ENCODE measurements around the gene MEMO1. TPM values are rescaled to one million over a fixed set of nuclear protein-coding genes. Genes with fewer than 3 reads are reported as not detected.

The MEMO1 gene
- total RNA-seq, 6 experiments from 2014 or later: 43.6 to 61.3 (median 55.1) TPM

- peak overlapping the region; percentile 61 for H3K27ac Mint-ChIP-seq
- DNase-seq: no peak
These were observed 1.1 kb downstream of the MEMO1 start for GRCh38 chr2:32009516-32010256.

DNA sequence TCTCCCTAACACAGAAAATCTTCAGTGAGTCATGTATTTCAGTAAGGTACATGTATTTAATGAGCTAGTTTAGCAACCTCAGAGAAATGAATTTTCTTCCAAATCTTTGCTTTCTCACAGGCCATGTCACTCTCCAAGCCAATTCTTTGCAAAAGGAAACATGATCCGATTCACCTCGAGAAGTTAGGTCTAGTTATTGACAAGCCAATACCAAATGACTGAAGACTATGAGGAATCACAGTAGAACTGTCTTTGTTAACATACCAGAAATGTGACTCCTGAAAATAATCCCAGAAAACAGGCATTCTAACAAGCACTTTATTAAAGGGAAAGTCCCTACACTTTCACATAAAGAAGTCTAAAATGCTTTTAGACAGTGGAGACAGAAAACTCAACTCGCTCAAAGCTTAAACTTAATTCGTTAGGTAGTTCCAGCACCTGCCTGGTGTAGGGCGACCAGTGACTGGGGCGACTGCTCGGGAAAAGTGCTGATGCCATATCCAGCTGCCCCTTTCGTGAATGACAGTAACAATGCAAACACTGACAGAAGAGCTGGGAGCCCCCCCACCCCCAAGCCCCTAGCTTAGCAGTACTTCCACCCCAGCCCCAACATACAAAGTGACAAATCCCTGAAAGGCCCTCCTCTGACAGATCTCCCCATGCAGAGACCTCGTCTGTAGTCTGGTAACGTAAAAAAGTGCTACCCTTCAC is 1.8 kb downstream of the MEMO1 start:
- no peaks in the 10 kb centered on the region for H3K9me3 Mint-ChIP-seq
- peaks cover 4% of the 10 kb centered on the region; the same call in 1 of the 2 replicates for H3K36me3 Mint-ChIP-seq (ENCODE audit: low read depth)
- no peaks in the 10 kb centered on the region for H3K27me3 Mint-ChIP-seq (ENCODE audit: insufficient read depth)
- DNase-seq: peak; percentile 48
- peak overlapping the region; percentile 87 for H3K4me3 Mint-ChIP-seq
- H3K4me1 Mint-ChIP-seq (ENCODE audit: low read depth): peaks cover 62% of the 10 kb centered on the region
- peak overlapping the region; percentile 61 for H3K27ac Mint-ChIP-seq
- no peak for TF ChIP-seq CTCF (IDR thresholded peaks at IDR 0.05)

More at GRCh38 chr2:32009516-32010256, 1.1 kb downstream of the MEMO1 start:
- no peaks in the 10 kb centered on the region for H3K9me3 Mint-ChIP-seq
- no peak for TF ChIP-seq CTCF (IDR thresholded peaks at IDR 0.05)
- H3K27me3 Mint-ChIP-seq (ENCODE audit: insufficient read depth): no peaks in the 10 kb centered on the region
- H3K4me3 Mint-ChIP-seq: peak overlapping the region; percentile 87
- H3K4me1 Mint-ChIP-seq (ENCODE audit: low read depth): peaks cover 55% of the 10 kb centered on the region
- H3K36me3 Mint-ChIP-seq (ENCODE audit: low read depth): peaks cover 4% of the 10 kb centered on the region; the same call in 1 of the 2 replicates

- no peak for TF ChIP-seq CTCF (IDR thresholded peaks at IDR 0.05)
- H3K36me3 Mint-ChIP-seq (ENCODE audit: low read depth): peaks cover 4% of the 10 kb centered on the region; the same call in 1 of the 2 replicates
- peaks cover 66% of the 10 kb centered on the region for H3K4me1 Mint-ChIP-seq (ENCODE audit: low read depth)
- no peaks in the 10 kb centered on the region for H3K27me3 Mint-ChIP-seq (ENCODE audit: insufficient read depth)
- DNase-seq: no peak
- H3K4me3 Mint-ChIP-seq: no peak overlapping the region
- H3K27ac Mint-ChIP-seq: no peak overlapping the region
- H3K9me3 Mint-ChIP-seq: no peaks in the 10 kb centered on the region
These were observed 3.8 kb downstream of the MEMO1 start for GRCh38 chr2:32007121-32007391.

- no peak for TF ChIP-seq CTCF (IDR thresholded peaks at IDR 0.05)
- Mint-ChIP-seq H3K9me3 (no peaks in the 10 kb centered on the region), H3K27me3 (ENCODE audit: insufficient read depth) (no peaks in the 10 kb centered on the region), H3K27ac (no peak overlapping the region), H3K4me3 (no peak overlapping the region), H3K36me3 (ENCODE audit: low read depth) (peaks cover 7% of the 10 kb centered on the region), H3K4me1 (ENCODE audit: low read depth) (peaks cover 57% of the 10 kb centered on the region)
- DNase-seq: no peak
These were observed 5.3 kb downstream of the MEMO1 start for GRCh38 chr2:32005371-32005976.

DNA sequence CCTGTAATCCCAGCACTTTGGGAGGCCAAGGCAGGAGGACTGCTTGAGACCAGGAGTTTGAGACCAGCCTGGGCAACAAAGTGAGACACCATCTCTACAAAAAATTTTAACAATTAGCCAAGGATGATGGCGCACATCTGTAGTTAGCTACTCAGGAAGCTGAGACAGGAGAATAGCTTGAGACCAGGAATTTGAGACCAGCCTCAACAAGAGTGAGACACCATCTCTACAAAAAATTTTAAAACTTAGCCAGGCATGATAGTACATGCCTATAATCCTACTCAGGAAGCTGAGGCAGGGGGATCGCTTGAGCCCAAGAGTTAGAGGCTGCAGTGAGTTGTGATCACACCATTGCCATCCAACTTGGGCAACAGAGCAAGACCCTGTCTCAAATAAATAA is 7.0 kb downstream of the MEMO1 start:
- Mint-ChIP-seq H3K36me3 (ENCODE audit: low read depth) (peaks cover 7% of the 10 kb centered on the region), H3K27ac (peak overlapping the region; percentile 49), H3K27me3 (ENCODE audit: insufficient read depth) (no peaks in the 10 kb centered on the region), H3K4me3 (no peak overlapping the region), H3K4me1 (ENCODE audit: low read depth) (peaks cover 59% of the 10 kb centered on the region), H3K9me3 (no peaks in the 10 kb centered on the region)
- TF ChIP-seq CTCF (IDR thresholded peaks at IDR 0.05): no peak
- no peak for DNase-seq
